Measurements from ENCODE around the gene TUBA3C. TPM values are rescaled to one million over a fixed set of nuclear protein-coding genes. Genes with fewer than 3 reads are reported as not detected.

The TUBA3C gene
- total RNA-seq, 1 experiment from 2014 or later: not detected

- peaks cover 5% of the 10 kb centered on the region; the same call in 1 of the 2 replicates for H3K9me3 ChIP-seq
- intact Hi-C loops (cut with micrococcal nuclease; ENCODE audit: unreplicated experiment): no loop called here
- CTCF ChIA-PET: no interaction called here
Observed at GRCh38 chr13:19161308-19161707, 20.3 kb downstream of the TUBA3C start.

DNA sequence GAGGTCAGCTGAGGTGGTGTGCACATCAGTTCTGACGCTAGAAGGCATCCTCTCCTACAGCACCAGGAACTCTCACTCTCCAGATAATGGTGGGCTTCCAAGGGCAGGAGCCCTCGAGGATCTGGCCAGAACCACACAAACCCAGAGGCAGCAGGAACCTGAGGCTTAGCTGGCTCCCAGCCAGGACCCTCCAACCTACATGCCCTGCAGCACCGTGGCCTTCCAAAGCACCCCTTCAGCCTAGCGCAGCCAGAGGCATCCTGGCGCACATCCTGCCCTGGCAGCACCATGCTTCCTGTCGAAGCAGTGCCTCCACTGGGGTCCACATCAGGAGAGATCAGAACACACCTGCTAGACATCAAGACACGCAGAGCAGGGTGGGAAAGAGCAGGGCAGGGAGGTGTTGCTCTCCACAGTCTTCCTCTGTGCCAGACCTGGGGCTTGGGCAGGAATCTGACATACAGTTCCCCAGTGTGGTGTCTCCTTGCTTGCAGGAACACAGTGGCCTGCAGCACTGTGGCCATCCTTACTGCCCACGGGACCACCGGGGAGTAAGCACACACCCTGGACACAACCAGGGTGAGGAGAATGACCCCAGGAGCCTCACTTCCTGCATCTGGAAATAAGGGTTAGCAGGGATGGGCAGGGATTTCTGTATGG, 21.7 kb downstream of the TUBA3C start:
- Histone ChIP-seq H3K36me3 (ENCODE audit: control insufficient read depth, insufficient read depth, low read length) (no peaks in the 10 kb centered on the region), H3K4me3 (ENCODE audit: low read depth, low read length) (no peak overlapping the region), H3K27me3 (replicated peaks; ENCODE audit: control insufficient read depth, insufficient read depth, low read length) (no peaks in the 10 kb centered on the region), H3K9me3 (peaks cover 5% of the 10 kb centered on the region; the same call in 1 of the 2 replicates), H3K4me1 (no peaks in the 10 kb centered on the region)
- Mint-ChIP-seq H3K27ac (ENCODE audit: unreplicated experiment) (no peak overlapping the region), H3K27me3 (ENCODE audit: insufficient read depth, unreplicated experiment) (no peaks in the 10 kb centered on the region), H3K9me3 (ENCODE audit: unreplicated experiment) (peaks cover 36% of the 10 kb centered on the region), H3K36me3 (ENCODE audit: insufficient read depth, unreplicated experiment) (no peaks in the 10 kb centered on the region), H3K4me3 (ENCODE audit: unreplicated experiment) (no peak overlapping the region), H3K4me1 (ENCODE audit: low read depth, unreplicated experiment) (no peaks in the 10 kb centered on the region)
- no TSS peak for BruUV-seq (replicated peaks)
- ChIA-PET POLR2A (no interaction called here), CTCF (no interaction called here)
- intact Hi-C loops (cut with micrococcal nuclease; ENCODE audit: unreplicated experiment): loop anchor here (10.0 kb wide), 1 partner anchor 425 kb away; no protein-coding TSS in a partner anchor
- peak in 1 of 2 experiments; percentile 19 for DNase-seq
- TF ChIP-seq, protein P1, sequence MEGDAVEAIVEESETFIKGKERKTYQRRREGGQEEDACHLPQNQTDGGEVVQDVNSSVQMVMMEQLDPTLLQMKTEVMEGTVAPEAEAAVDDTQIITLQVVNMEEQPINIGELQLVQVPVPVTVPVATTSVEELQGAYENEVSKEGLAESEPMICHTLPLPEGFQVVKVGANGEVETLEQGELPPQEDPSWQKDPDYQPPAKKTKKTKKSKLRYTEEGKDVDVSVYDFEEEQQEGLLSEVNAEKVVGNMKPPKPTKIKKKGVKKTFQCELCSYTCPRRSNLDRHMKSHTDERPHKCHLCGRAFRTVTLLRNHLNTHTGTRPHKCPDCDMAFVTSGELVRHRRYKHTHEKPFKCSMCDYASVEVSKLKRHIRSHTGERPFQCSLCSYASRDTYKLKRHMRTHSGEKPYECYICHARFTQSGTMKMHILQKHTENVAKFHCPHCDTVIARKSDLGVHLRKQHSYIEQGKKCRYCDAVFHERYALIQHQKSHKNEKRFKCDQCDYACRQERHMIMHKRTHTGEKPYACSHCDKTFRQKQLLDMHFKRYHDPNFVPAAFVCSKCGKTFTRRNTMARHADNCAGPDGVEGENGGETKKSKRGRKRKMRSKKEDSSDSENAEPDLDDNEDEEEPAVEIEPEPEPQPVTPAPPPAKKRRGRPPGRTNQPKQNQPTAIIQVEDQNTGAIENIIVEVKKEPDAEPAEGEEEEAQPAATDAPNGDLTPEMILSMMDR (IDR thresholded peaks at IDR 0.05; ENCODE audit: insufficient read depth in 1 of 2, low read depth in 1 of 2, low read length in 1 of 2, severe bottlenecking in 1 of 2, unreplicated experiment in 1 of 2): no peak

More at GRCh38 chr13:19161308-19161707, 20.3 kb downstream of the TUBA3C start:
- no TSS peak for BruUV-seq (replicated peaks)
- no peaks in the 10 kb centered on the region for H3K27me3 ChIP-seq (replicated peaks; ENCODE audit: control insufficient read depth, insufficient read depth, low read length)
- Mint-ChIP-seq H3K9me3 (ENCODE audit: unreplicated experiment) (peaks cover 36% of the 10 kb centered on the region), H3K4me3 (ENCODE audit: unreplicated experiment) (no peak overlapping the region), H3K36me3 (ENCODE audit: insufficient read depth, unreplicated experiment) (no peaks in the 10 kb centered on the region), H3K27me3 (ENCODE audit: insufficient read depth, unreplicated experiment) (no peaks in the 10 kb centered on the region), H3K4me1 (ENCODE audit: low read depth, unreplicated experiment) (no peaks in the 10 kb centered on the region), H3K27ac (ENCODE audit: unreplicated experiment) (no peak overlapping the region)
- H3K4me3 ChIP-seq (ENCODE audit: low read depth, low read length): no peak overlapping the region
- H3K36me3 ChIP-seq (ENCODE audit: control insufficient read depth, insufficient read depth, low read length): no peaks in the 10 kb centered on the region
- peak in 1 of 2 experiments; percentile 19 for DNase-seq
- POLR2A ChIA-PET: no interaction called here
- H3K4me1 ChIP-seq: no peaks in the 10 kb centered on the region
- TF ChIP-seq, protein P1 (IDR thresholded peaks at IDR 0.05; ENCODE audit: insufficient read depth in 1 of 2, low read depth in 1 of 2, low read length in 1 of 2, severe bottlenecking in 1 of 2, unreplicated experiment in 1 of 2): no peak

- peak in 1 of 2 experiments; percentile 12 for DNase-seq
- Mint-ChIP-seq H3K9me3 (ENCODE audit: unreplicated experiment) (peaks cover 32% of the 10 kb centered on the region), H3K27me3 (ENCODE audit: insufficient read depth, unreplicated experiment) (no peaks in the 10 kb centered on the region), H3K27ac (ENCODE audit: unreplicated experiment) (no peak overlapping the region), H3K36me3 (ENCODE audit: insufficient read depth, unreplicated experiment) (no peaks in the 10 kb centered on the region), H3K4me3 (ENCODE audit: unreplicated experiment) (no peak overlapping the region), H3K4me1 (ENCODE audit: low read depth, unreplicated experiment) (no peaks in the 10 kb centered on the region)
- BruUV-seq (replicated peaks): no TSS peak
- POLR2A ChIA-PET: no interaction called here
- no peaks in the 10 kb centered on the region for H3K36me3 ChIP-seq (ENCODE audit: control insufficient read depth, insufficient read depth, low read length)
- H3K4me1 ChIP-seq: no peaks in the 10 kb centered on the region
- CTCF ChIA-PET: no interaction called here
- H3K9me3 ChIP-seq: peaks cover 5% of the 10 kb centered on the region; the same call in 1 of the 2 replicates
- no peaks in the 10 kb centered on the region for H3K27me3 ChIP-seq (replicated peaks; ENCODE audit: control insufficient read depth, insufficient read depth, low read length)
- H3K4me3 ChIP-seq (ENCODE audit: low read depth, low read length): no peak overlapping the region
- intact Hi-C loops (cut with micrococcal nuclease; ENCODE audit: unreplicated experiment): loop anchor here (10.0 kb wide), 1 partner anchor 426 kb away; no protein-coding TSS in a partner anchor
- TF ChIP-seq, protein P1 (IDR thresholded peaks at IDR 0.05; ENCODE audit: insufficient read depth in 1 of 2, low read depth in 1 of 2, low read length in 1 of 2, severe bottlenecking in 1 of 2, unreplicated experiment in 1 of 2): no peak
Observed at GRCh38 chr13:19159181-19159580, 22.4 kb downstream of the TUBA3C start.
